Lung (tissue), 12 donors: ENCODE measurements around the gene TOMM5. TPM values are rescaled to one million over a fixed set of nuclear protein-coding genes. Genes with fewer than 3 reads are reported as not detected.

ENCODE experiments used
- ATAC-seq: fragments of 200-7000 bp; cut with Tn5 transposase; one replicate; pipeline ENCODE4 v1.9.1; 2020; ENCODE audit warnings: moderate number of reproducible peaks; ENCODE audit not compliant: insufficient read depth, low FRiP score
- DNase-seq, 3 donors: peaks; one replicate each; pipeline ENCODE4 v3.0.0-alpha.2; 2013 to 2017
- H3K27ac ChIP-seq, 2 donors: one replicate each; pipeline ENCODE4 v1.5.1; 2013; ENCODE audit warnings: mild to moderate bottlenecking in 2 of 2, moderate library complexity in 2 of 2, control low read depth in 1 of 2, inconsistent platforms in 1 of 2, low read depth in 1 of 2, low read length in 1 of 2
- H3K27me3 ChIP-seq, 3 donors: one replicate each; pipeline ENCODE4 v1.5.1; 2013; ENCODE audit warnings: low read length in 2 of 3; ENCODE audit not compliant: control insufficient read depth in 3 of 3, insufficient read depth in 3 of 3
- H3K36me3 ChIP-seq, 4 donors: one replicate each; pipeline ENCODE4 v1.5.1; 2013; ENCODE audit warnings: low read length in 4 of 4, mild to moderate bottlenecking in 1 of 4, moderate library complexity in 1 of 4; ENCODE audit not compliant: control insufficient read depth in 4 of 4, insufficient read depth in 4 of 4
- H3K4me1 ChIP-seq, 5 donors: one replicate each; pipeline ENCODE4 v1.5.1; 2013; ENCODE audit warnings: low read length in 5 of 5, mild to moderate bottlenecking in 2 of 5, moderate library complexity in 1 of 5; ENCODE audit not compliant: control insufficient read depth in 5 of 5, insufficient read depth in 5 of 5
- H3K4me3 ChIP-seq: one replicate; pipeline ENCODE4 v1.5.1; 2013; ENCODE audit warnings: mild to moderate bottlenecking, control low read depth, moderate library complexity
- H3K9ac ChIP-seq, 2 donors: one replicate each; pipeline ENCODE4 v1.5.1; 2013; ENCODE audit warnings: low read length in 2 of 2, control low read depth in 1 of 2; ENCODE audit not compliant: insufficient read depth in 1 of 2
- H3K9me3 ChIP-seq, 4 donors: one replicate each; pipeline ENCODE4 v1.5.1; 2013; ENCODE audit warnings: low read length in 3 of 4, mild to moderate bottlenecking in 1 of 4, moderate library complexity in 1 of 4; ENCODE audit not compliant: control insufficient read depth in 4 of 4, insufficient read depth in 3 of 4
- WGBS, 2 donors: extraction: QIAGEN DNeasy Blood & Tissue Kit; methylation state at CpG; one replicate each; pipeline ENCODE4 v1.1.7; 2013; 5-methylcytosine and 5-hydroxymethylcytosine counted together
- polyA plus RNA-seq, 2 donors: library from polyadenylated mRNA; stranded (reverse); fragments of 200-250 nt; gene quantifications; one replicate each; pipeline ENCODE4 v1.2.1, GENCODE V29; 2013
- total RNA-seq, 2 donors: library from RNA; depleted of rRNA in 1 of 2; stranded (reverse); fragments of >200 nt in 1 of 2; gene quantifications; one replicate each; pipeline ENCODE4 v1.2.1, GENCODE V29; 2014 to 2021
- TF ChIP-seq, protein P1 (sequence below): IDR thresholded peaks from 2 replicates; pipeline ENCODE4 v1.5.1; 2012; ENCODE audit warnings: mild to moderate bottlenecking; ENCODE audit errors: control extremely low read depth, extremely low read depth
- donor health status: control.
- donor health status: control.
- donor health status: Bipolar disorder and iron deficiency.
- donor health status: healthy.
- donor health status: DM: yes; HTN: yes; CAD: no.

TOMM5 gene
- total and polyA plus RNA-seq, 4 donors = 66.7 to 132 (median 89.8) TPM

DNA sequence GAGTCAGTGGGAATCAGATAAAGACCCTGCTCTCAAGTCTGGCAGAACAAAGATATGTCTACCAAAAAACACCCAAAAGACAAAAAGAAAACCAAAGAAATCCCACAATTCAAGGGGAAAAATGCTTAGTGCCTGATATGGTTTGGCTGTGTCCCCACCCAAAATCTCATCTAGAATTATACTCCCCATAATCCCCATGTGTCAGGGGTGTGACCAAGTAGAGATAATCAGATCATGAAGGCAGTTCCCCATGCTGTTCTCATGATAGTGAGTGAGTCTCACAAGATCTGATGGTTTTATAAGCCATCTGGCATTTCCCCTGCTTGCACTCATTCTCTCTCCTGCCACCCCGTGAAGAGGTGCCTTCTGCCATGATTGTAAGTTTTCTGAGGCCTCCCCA is 29.6 kb downstream of the TOMM5 start:
- H3K4me1 ChIP-seq = no peaks in the 10 kb centered on the region
- H3K27ac ChIP-seq = no peak overlapping the region
- H3K4me3 ChIP-seq = no peak overlapping the region
- ATAC-seq = no peak
- DNase-seq = no peak
- H3K36me3 ChIP-seq = peaks cover 0 to 5% (median 0%) of the 10 kb centered on the region in 4 donors
- no peak overlapping the region for H3K9ac ChIP-seq
- no peaks in the 10 kb centered on the region for H3K27me3 ChIP-seq
- peaks cover 0 to 2% (median 0%) of the 10 kb centered on the region in 4 donors for H3K9me3 ChIP-seq
- 85 to 93% methylated on average over 1 of the region's 1 CpG for WGBS, 2 donors
- TF ChIP-seq, protein P1, sequence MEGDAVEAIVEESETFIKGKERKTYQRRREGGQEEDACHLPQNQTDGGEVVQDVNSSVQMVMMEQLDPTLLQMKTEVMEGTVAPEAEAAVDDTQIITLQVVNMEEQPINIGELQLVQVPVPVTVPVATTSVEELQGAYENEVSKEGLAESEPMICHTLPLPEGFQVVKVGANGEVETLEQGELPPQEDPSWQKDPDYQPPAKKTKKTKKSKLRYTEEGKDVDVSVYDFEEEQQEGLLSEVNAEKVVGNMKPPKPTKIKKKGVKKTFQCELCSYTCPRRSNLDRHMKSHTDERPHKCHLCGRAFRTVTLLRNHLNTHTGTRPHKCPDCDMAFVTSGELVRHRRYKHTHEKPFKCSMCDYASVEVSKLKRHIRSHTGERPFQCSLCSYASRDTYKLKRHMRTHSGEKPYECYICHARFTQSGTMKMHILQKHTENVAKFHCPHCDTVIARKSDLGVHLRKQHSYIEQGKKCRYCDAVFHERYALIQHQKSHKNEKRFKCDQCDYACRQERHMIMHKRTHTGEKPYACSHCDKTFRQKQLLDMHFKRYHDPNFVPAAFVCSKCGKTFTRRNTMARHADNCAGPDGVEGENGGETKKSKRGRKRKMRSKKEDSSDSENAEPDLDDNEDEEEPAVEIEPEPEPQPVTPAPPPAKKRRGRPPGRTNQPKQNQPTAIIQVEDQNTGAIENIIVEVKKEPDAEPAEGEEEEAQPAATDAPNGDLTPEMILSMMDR = no peak

DNA sequence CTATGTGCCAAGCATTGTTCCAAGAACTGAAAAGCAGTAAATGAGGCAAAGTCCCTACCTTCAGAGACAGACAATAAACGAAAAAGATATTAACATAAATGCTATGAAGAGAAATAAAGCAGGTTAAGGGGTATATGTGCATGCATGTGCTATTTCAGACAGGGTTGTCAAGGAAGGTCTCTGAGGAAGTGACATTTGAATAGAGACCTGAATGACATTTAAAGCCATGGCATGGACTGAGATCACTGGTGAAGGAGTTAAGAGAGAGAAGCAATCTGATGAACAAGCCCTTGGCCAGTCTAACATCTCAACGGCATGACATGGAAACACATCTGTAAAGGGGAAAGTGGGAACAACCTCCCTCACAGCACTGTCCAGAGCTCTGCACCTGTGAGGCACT is 30.7 kb downstream of the TOMM5 start:
- Histone ChIP-seq H3K4me1 (no peaks in the 10 kb centered on the region), H3K27ac (no peak overlapping the region), H3K9me3 (peaks cover 0 to 2% (median 0%) of the 10 kb centered on the region in 4 donors), H3K36me3 (peaks cover 0 to 5% (median 0%) of the 10 kb centered on the region in 4 donors), H3K9ac (no peak overlapping the region), H3K4me3 (no peak overlapping the region), H3K27me3 (no peaks in the 10 kb centered on the region)
- ATAC-seq = no peak
- 62 to 90% methylated on average over 2 of the region's 2 CpGs for WGBS, 2 donors
- DNase-seq = no peak
- TF ChIP-seq, protein P1 = no peak

DNA sequence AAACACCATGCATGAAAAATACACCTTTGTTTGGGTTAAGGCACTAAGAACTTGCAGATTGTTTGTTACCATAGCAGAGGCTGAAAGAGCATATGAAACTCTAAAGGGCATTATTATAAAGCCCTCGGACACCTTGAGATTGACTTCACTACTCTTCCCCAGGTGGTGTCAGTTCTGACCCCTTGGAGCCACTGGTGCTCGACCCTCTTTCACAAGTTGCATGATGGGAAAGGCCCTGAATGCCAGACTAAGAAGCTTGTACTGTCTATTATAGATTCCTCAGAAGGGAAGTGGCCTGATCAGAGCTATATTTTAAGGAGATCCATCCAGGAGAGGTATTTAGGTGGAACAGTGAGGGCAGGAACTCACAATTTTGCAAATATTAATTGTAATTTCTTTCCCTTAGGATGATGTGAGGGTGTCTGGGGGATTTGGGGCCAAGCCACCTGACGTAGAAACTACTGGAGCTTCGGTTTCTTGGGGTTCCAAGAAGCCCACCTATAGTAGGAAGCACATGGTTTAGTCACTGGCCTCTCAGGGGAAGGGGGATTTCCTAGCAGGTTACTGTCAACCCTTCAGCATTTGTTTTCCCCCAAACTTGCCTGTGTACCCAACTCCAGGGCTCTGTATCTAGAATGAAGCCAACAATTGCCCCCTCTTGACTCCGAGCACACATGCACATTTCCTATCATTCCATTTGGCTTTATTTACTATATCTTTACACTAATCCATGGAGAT is 32.4 kb downstream of the TOMM5 start:
- H3K9ac ChIP-seq = no peak overlapping the region
- ATAC-seq (no peak), DNase-seq (no peak)
- H3K4me3 ChIP-seq = no peak overlapping the region
- no peak overlapping the region for H3K27ac ChIP-seq
- H3K27me3 ChIP-seq = no peaks in the 10 kb centered on the region
- H3K36me3 ChIP-seq = peaks cover 0 to 5% (median 0%) of the 10 kb centered on the region in 4 donors
- 96 to 98% methylated on average over 5 of the region's 5 CpGs for WGBS, 2 donors
- no peaks in the 10 kb centered on the region for H3K4me1 ChIP-seq
- TF ChIP-seq, protein P1 = no peak
- peaks cover 0 to 2% (median 0%) of the 10 kb centered on the region in 4 donors for H3K9me3 ChIP-seq
